ENCODE data around the gene PFKL.

- no peak for TF ChIP-seq CTCF (IDR thresholded peaks at IDR 0.05)
- no peak for TF ChIP-seq POLR2A (IDR thresholded peaks at IDR 0.05)
Observed at GRCh38 chr21:44371596-44371995, 71.7 kb downstream of the PFKL start.
